HepG2 (cell line): Measurements from ENCODE around the gene PFN1. TPM values are rescaled to one million over a fixed set of nuclear protein-coding genes. Genes with fewer than 3 reads are reported as not detected.

ENCODE experiments used
- CCAR2 ChIP-seq: fragments of 200-400 bp; formaldehyde crosslinking; optimal IDR thresholded peaks from 2 replicates; pipeline ENCODE3; 2018; ENCODE audit warnings: low read depth, mild to moderate bottlenecking, low read length, moderate library complexity
- ELF3 ChIP-seq: IDR thresholded peaks from 2 replicates; pipeline ENCODE4 v1.6.1; 2016; ENCODE audit warnings: missing genetic modification reagents, missing compliant biosample characterization
- FOXJ3 ChIP-seq: sonication (generic); formaldehyde crosslinking; IDR thresholded peaks from 2 replicates; pipeline ENCODE4 v1.4.0; 2020; ENCODE audit warnings: missing genetic modification reagents, mild to moderate bottlenecking, borderline replicate concordance
- HNF4G ChIP-seq, 2 experiments: sonication (generic) in 1 of 2; formaldehyde crosslinking in 1 of 2; IDR thresholded peaks; 2 replicates each; pipeline versions ENCODE4 v1.4.0 to v1.6.1; 2011 to 2020; ENCODE audit warnings: borderline replicate concordance in 2 of 2, low read depth in 2 of 2, mild to moderate bottlenecking in 2 of 2, low read length in 1 of 2, missing genetic modification reagents in 1 of 2, moderate library complexity in 1 of 2
- HOXA3 ChIP-seq: sonication (generic); formaldehyde crosslinking; IDR thresholded peaks from 2 replicates; pipeline ENCODE4 v1.5.0; 2020; ENCODE audit warnings: missing genetic modification reagents
- MED1 ChIP-seq: sonication (generic); formaldehyde crosslinking; IDR thresholded peaks from 2 replicates; pipeline ENCODE4 v1.4.0; 2020; ENCODE audit warnings: missing genetic modification reagents
- NAIF1 ChIP-seq: sonication (generic); formaldehyde crosslinking; IDR thresholded peaks from 2 replicates; pipeline ENCODE4 v1.5.0; 2020; ENCODE audit warnings: mild to moderate bottlenecking, missing genetic modification reagents, borderline replicate concordance
- PHF8 ChIP-seq: sonication (generic); formaldehyde crosslinking; IDR thresholded peaks from 2 replicates; pipeline ENCODE4 v1.5.0; 2020; ENCODE audit warnings: missing genetic modification reagents
- POLR2G ChIP-seq: fragments of 200-400 bp; formaldehyde crosslinking; IDR thresholded peaks from 2 replicates; pipeline ENCODE4 v1.6.1; 2018; ENCODE audit warnings: mild to moderate bottlenecking, low read depth, low read length, moderate library complexity
- U2AF1 ChIP-seq: fragments of 200-400 bp; formaldehyde crosslinking; optimal IDR thresholded peaks from 2 replicates; pipeline ENCODE3; 2017; ENCODE audit warnings: mild to moderate bottlenecking, low read depth, low read length
- ZNF121 ChIP-seq: sonication (generic); formaldehyde crosslinking; IDR thresholded peaks from 2 replicates; pipeline ENCODE4 v1.5.0; 2020; ENCODE audit warnings: mild to moderate bottlenecking, missing genetic modification reagents
- ZNF142 ChIP-seq: sonication (generic); formaldehyde crosslinking; IDR thresholded peaks from 2 replicates; pipeline ENCODE4 v1.4.0; 2020; ENCODE audit warnings: missing genetic modification reagents
- ZNF260 ChIP-seq: sonication (generic); formaldehyde crosslinking; IDR thresholded peaks from 2 replicates; pipeline ENCODE4 v1.4.0; 2020; ENCODE audit warnings: missing genetic modification reagents, low read depth, mild to moderate bottlenecking, borderline replicate concordance
- ZNF503 ChIP-seq: sonication (generic); formaldehyde crosslinking; IDR thresholded peaks from 2 replicates; pipeline ENCODE4 v1.4.0; 2020; ENCODE audit warnings: missing genetic modification reagents
- ZNF574 ChIP-seq: sonication (generic); formaldehyde crosslinking; IDR thresholded peaks from 2 replicates; pipeline ENCODE4 v1.4.0; 2020; ENCODE audit warnings: missing genetic modification reagents
- ZNF619 ChIP-seq: sonication (generic); formaldehyde crosslinking; IDR thresholded peaks from 2 replicates; pipeline ENCODE4 v1.4.0; 2020; ENCODE audit warnings: mild to moderate bottlenecking, missing genetic modification reagents
- ZNF761 ChIP-seq: sonication (generic); formaldehyde crosslinking; conservative IDR thresholded peaks from 2 replicates; pipeline ENCODE4 v1.4.0; 2020; ENCODE audit warnings: mild to moderate bottlenecking, missing genetic modification reagents
- ZNF781 ChIP-seq: sonication (generic); formaldehyde crosslinking; IDR thresholded peaks from 2 replicates; pipeline ENCODE4 v1.5.1; 2020; ENCODE audit warnings: borderline replicate concordance, mild to moderate bottlenecking, missing genetic modification reagents; ENCODE audit errors: not compliant biosample characterization
- polyA plus RNA-seq, 8 experiments: library from polyadenylated mRNA; depleted of rRNA in 3 of 8; stranded (reverse) in 7 of 8; unstranded in 1 of 8; fragments of >200 nt; fragmentation: Illumina TruSeq in 4 of 8; extraction: Trizol in 4 of 8; gene quantifications; 2 replicates each; pipeline versions ENCODE4 v1.2.1 to v1.2.3, GENCODE V29; 2011 to 2016; ENCODE audit warnings: low read depth in 4 of 8, missing spikeins in 1 of 8, mixed read lengths in 1 of 8; ENCODE audit not compliant: insufficient read depth in 1 of 8
- total RNA-seq, 5 experiments: library from RNA; depleted of rRNA; stranded (reverse); fragments of >200 nt; fragmentation: Illumina TruSeq; extraction: Trizol; gene quantifications; 2 replicates each; pipeline ENCODE4 v1.2.3, GENCODE V29; 2016; ENCODE audit warnings: low read depth in 1 of 5

Gene PFN1
- total and polyA plus RNA-seq, 2 of the 13 experiments (the other 11 are each of a cell fraction or from before 2014, with no cell fraction given) = 494 to 613 TPM

GRCh38 chr17:4969551-4970173 lies 21.3 kb upstream of the PFN1 start (continued):
- no peak for TF ChIP-seq ZNF619 (CRISPR knock-in tag)
- peak; percentile 23; the same call in 1 of the 2 replicates for TF ChIP-seq ZNF574
- peak; percentile 38; the same call in 1 of the 2 replicates for TF ChIP-seq POLR2G
- TF ChIP-seq MED1 (CRISPR knock-in tag) = 0 out of 2 replicates have a peak, but pooled peaks have one; percentile 28
- TF ChIP-seq HNF4G (IDR thresholded peaks at IDR 0.05; ENCODE audit: borderline replicate concordance, low read depth, low read length) = 0 out of 2 replicates have a peak, but pooled peaks have one; percentile 33
- no peak for TF ChIP-seq HNF4G (CRISPR knock-in tag; IDR thresholded peaks at IDR 0.05; ENCODE audit: borderline replicate concordance, low read depth)
- TF ChIP-seq ELF3 (CRISPR knock-in tag) = peak; percentile 18; the same call in 1 of the 2 replicates
- TF ChIP-seq ZNF503 (CRISPR knock-in tag) = 0 out of 2 replicates have a peak, but pooled peaks have one; percentile 7
- TF ChIP-seq PHF8 (CRISPR knock-in tag) = 0 out of 2 replicates have a peak, but pooled peaks have one; percentile 31
- TF ChIP-seq ZNF142 (CRISPR knock-in tag) = peak; percentile 54; the same call in 1 of the 2 replicates
- TF ChIP-seq FOXJ3 (CRISPR knock-in tag) = 0 out of 2 replicates have a peak, but pooled peaks have one; percentile 26
- no peak for TF ChIP-seq ZNF260 (CRISPR knock-in tag)
- peak; percentile 67; the same call in 1 of the 2 replicates for TF ChIP-seq HOXA3 (CRISPR knock-in tag)
- no peak for TF ChIP-seq ZNF781
- 0 out of 2 replicates have a peak, but pooled peaks have one; percentile 29 for TF ChIP-seq ZNF761 (CRISPR knock-in tag)
- no peak for TF ChIP-seq ZNF121 (CRISPR knock-in tag)
- no peak for TF ChIP-seq U2AF1
- TF ChIP-seq CCAR2 = no peak
- no peak for TF ChIP-seq NAIF1
